IgD-negative memory B cell (primary cell): ENCODE measurements around the gene IFNGR2. TPM values are rescaled to one million over a fixed set of nuclear protein-coding genes. Genes with fewer than 3 reads are reported as not detected.

Experiments
- H3K27ac Mint-ChIP-seq, 3 donors: one replicate each; pipeline ENCODE4 v1.8.0; 2020 to 2022; ENCODE audit warnings: mild to moderate bottlenecking in 3 of 3, mixed read lengths in 3 of 3, moderate library complexity in 1 of 3
- H3K27me3 Mint-ChIP-seq: one replicate; pipeline ENCODE4 v1.8.0; 2021; ENCODE audit warnings: mixed read lengths
- H3K36me3 Mint-ChIP-seq: one replicate; pipeline ENCODE4 v1.8.0; 2020; ENCODE audit warnings: mild to moderate bottlenecking, mixed read lengths
- H3K4me1 Mint-ChIP-seq, 3 donors: one replicate each; pipeline ENCODE4 v1.8.0; 2020 to 2022; ENCODE audit warnings: mixed read lengths in 3 of 3, mild to moderate bottlenecking in 1 of 3
- H3K4me3 Mint-ChIP-seq, 4 donors: one replicate each; pipeline ENCODE4 v1.8.0; 2020 to 2022; ENCODE audit warnings: mild to moderate bottlenecking in 4 of 4, mixed read lengths in 4 of 4, moderate library complexity in 3 of 4
- H3K9me3 Mint-ChIP-seq, 3 donors: one replicate each; pipeline ENCODE4 v1.8.0; 2020 to 2021; ENCODE audit warnings: mixed read lengths in 3 of 3, mild to moderate bottlenecking in 1 of 3
- polyA plus RNA-seq: library from polyadenylated mRNA; unstranded; fragments of 300-500 nt; fragmentation: Illumina TruSeq; gene quantifications from one replicate; pipeline ENCODE4 v1.2.3, GENCODE V29; 2021

Gene IFNGR2
- polyA plus RNA-seq, 1 donor from 2014 or later = 131 TPM

GRCh38 chr21:33384841-33385331 is 18.3 kb upstream of the IFNGR2 start:
- Mint-ChIP-seq H3K9me3 (peaks cover 0 to 2% (median 0%) of the 10 kb centered on the region in 3 donors), H3K36me3 (no peaks in the 10 kb centered on the region), H3K27me3 (no peaks in the 10 kb centered on the region), H3K27ac (peak overlapping the region; percentile 92 to 98 (median 95)), H3K4me1 (peaks cover 32 to 55% (median 45%) of the 10 kb centered on the region in 3 donors), H3K4me3 (peak overlapping the region in 2 of 4 donors; percentile 6 to 80)

DNA sequence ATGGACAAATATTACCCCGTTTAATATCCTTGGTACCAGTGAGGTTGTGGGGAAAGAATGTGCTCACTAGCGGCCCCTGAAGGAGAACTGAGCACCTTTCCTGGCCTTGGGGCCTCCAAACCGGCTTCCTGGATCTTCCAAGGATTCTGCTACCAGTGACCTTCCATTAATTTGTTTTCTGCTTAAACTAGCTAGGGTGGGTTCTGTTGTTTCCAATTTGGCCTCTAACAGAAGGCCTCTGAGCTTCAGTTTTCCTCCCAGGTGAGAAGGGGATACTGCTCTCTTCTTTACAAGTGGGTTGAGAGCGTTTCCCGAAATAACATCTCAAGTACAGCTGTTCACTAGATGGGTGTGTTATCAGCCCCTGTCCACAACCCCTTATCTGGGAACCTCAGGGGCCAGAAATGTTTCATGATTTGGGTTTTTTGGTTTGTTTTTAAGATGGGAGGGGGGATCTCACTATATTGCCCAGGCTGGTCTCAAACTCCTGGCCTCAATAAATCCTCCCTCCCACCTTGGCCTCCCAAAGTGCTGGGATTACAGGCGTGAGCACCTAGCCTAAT is 16.9 kb upstream of the IFNGR2 start:
- H3K9me3 Mint-ChIP-seq = peaks cover 0 to 2% (median 0%) of the 10 kb centered on the region in 3 donors
- H3K36me3 Mint-ChIP-seq = no peaks in the 10 kb centered on the region
- peak overlapping the region; percentile 15 to 63 (median 27) for H3K27ac Mint-ChIP-seq
- peaks cover 20 to 43% (median 32%) of the 10 kb centered on the region in 3 donors for H3K4me1 Mint-ChIP-seq
- H3K4me3 Mint-ChIP-seq = peak overlapping the region in 1 of 4 donors; percentile 31
- H3K27me3 Mint-ChIP-seq = no peaks in the 10 kb centered on the region

GRCh38 chr21:33387294-33387693 is 15.9 kb upstream of the IFNGR2 start:
- H3K27me3 Mint-ChIP-seq = no peaks in the 10 kb centered on the region
- peaks cover 18 to 36% (median 35%) of the 10 kb centered on the region in 3 donors for H3K4me1 Mint-ChIP-seq
- H3K27ac Mint-ChIP-seq = no peak overlapping the region
- H3K4me3 Mint-ChIP-seq = no peak overlapping the region
- H3K9me3 Mint-ChIP-seq = peaks cover 0 to 2% (median 0%) of the 10 kb centered on the region in 3 donors
- H3K36me3 Mint-ChIP-seq = no peaks in the 10 kb centered on the region

DNA sequence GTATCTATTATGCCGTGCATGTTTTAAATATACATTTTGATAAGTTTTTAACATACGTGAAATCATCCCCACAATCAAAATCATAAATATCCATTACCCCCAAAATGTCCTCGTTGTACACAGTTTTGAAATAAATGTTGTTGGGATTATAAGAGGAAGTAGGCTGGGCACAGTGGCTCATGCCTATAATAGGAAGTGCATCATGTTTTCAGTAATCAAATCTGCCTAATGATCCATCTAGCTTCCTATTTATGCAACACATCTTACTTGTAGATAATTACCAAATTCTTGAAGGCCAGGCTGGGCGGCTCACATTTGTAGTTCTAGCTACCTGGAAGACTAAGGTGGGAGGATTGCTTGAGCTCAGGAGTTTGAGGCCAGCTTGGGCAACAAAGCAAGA is 15.0 kb upstream of the IFNGR2 start:
- Mint-ChIP-seq H3K4me1 (peaks cover 17 to 31% (median 27%) of the 10 kb centered on the region in 3 donors), H3K27me3 (no peaks in the 10 kb centered on the region), H3K4me3 (peak overlapping the region in 2 of 4 donors; percentile 53 to 67), H3K36me3 (no peaks in the 10 kb centered on the region), H3K27ac (peak overlapping the region; percentile 77 to 95 (median 93)), H3K9me3 (peaks cover 0 to 2% (median 0%) of the 10 kb centered on the region in 3 donors)

GRCh38 chr21:33390479-33390878 is 12.7 kb upstream of the IFNGR2 start:
- Mint-ChIP-seq H3K36me3 (no peaks in the 10 kb centered on the region), H3K9me3 (peaks cover 0 to 2% (median 0%) of the 10 kb centered on the region in 3 donors), H3K27ac (no peak overlapping the region), H3K4me1 (peaks cover 15 to 23% (median 17%) of the 10 kb centered on the region in 3 donors), H3K27me3 (no peaks in the 10 kb centered on the region), H3K4me3 (no peak overlapping the region)

DNA sequence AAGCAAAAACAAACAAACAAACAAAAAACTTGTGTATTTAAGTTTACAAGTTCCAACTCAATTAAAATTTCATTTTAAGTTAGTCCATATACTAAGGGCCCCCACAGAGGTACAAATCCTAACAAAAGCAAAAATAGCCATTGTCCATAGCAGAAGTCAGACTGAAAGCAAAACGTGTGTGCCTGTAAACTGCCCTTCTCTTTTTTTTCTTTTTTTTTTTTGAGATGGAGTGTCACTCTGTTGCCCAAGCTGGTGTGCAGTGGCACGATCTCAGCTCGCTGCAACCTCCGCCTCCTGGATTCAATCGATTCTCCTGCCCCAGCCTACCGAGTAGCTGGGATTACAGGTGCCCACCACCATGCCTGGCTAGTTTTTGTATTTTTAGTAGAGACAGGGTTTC is 11.6 kb upstream of the IFNGR2 start:
- Mint-ChIP-seq H3K9me3 (peaks cover 0 to 2% (median 0%) of the 10 kb centered on the region in 3 donors), H3K4me1 (peaks cover 15 to 22% (median 21%) of the 10 kb centered on the region in 3 donors), H3K27me3 (no peaks in the 10 kb centered on the region), H3K36me3 (no peaks in the 10 kb centered on the region), H3K4me3 (no peak overlapping the region), H3K27ac (no peak overlapping the region)

DNA sequence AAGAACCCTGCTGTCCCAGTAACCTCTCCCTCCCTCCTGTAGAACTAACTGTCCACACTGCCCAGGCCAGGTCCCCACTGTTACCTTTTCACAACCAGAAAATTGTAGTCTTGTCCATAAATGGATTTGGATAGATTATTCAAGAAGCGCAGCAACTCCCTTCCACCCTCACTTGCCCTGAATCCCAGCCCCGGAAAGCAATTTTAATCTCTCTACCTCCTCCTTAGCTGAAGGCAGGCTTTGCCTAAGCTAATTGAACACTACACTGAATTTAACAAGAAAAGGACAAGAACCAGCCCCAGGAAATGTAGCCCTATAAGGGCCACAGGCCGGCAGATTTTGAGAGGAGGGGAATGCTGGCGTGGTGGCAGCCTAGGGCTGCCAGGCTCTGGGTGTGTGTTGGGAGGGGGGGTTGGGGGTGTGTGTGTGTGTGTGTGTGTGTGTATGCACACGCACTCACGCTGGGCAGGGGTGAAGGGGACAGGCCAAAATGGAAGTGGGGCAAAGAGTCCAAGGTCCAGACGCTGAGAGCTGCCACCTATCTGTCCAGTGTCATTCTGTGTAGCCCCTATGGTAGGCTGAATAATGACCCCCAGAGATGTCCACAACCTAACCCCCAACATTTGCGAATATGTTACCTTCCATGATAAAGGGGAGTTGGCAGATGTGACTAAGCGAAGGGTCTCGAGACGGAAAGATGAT is 10.8 kb upstream of the IFNGR2 start:
- Mint-ChIP-seq H3K36me3 (no peaks in the 10 kb centered on the region), H3K4me3 (peak overlapping the region in 1 of 4 donors; percentile 61), H3K27me3 (no peaks in the 10 kb centered on the region), H3K9me3 (peaks cover 0 to 2% (median 0%) of the 10 kb centered on the region in 3 donors), H3K27ac (no peak overlapping the region), H3K4me1 (peaks cover 15 to 22% (median 21%) of the 10 kb centered on the region in 3 donors)

GRCh38 chr21:33393348-33393747 is 9.9 kb upstream of the IFNGR2 start:
- Mint-ChIP-seq H3K27ac (peak overlapping the region in 1 of 3 donors; percentile 82), H3K27me3 (no peaks in the 10 kb centered on the region)

DNA sequence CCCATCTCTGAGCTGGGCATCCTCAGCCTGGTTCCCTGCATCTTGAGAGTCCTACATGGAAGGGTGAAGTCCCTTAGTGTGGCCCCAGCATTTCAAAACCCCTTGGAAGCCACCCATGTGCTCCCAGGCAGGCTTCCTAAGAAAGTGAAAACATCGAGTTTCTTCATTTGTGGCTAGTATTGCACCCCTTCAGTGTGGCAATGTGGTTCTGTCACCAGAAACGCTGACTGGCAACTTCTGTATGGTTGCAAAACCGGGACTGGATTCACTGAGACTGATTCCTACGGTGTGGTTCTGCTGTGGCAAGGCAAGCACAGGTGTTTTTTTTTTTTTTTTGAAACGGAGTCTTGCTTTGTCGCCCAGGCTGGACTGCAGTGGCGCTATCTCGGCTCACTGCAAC is 9.0 kb upstream of the IFNGR2 start:
- Mint-ChIP-seq H3K9me3 (no peaks in the 10 kb centered on the region), H3K4me3 (peak overlapping the region in 2 of 4 donors; percentile 9 to 32), H3K27ac (peak overlapping the region in 1 of 3 donors; percentile 82), H3K27me3 (no peaks in the 10 kb centered on the region), H3K36me3 (no peaks in the 10 kb centered on the region), H3K4me1 (peaks cover 9 to 18% (median 14%) of the 10 kb centered on the region in 3 donors)

More at GRCh38 chr21:33393348-33393747, 9.9 kb upstream of the IFNGR2 start:
- Mint-ChIP-seq H3K4me1 (peaks cover 11 to 22% (median 16%) of the 10 kb centered on the region in 3 donors), H3K4me3 (peak overlapping the region in 2 of 4 donors; percentile 9 to 52), H3K9me3 (peaks cover 0 to under 1% (median 0%) of the 10 kb centered on the region in 3 donors), H3K36me3 (no peaks in the 10 kb centered on the region)

DNA sequence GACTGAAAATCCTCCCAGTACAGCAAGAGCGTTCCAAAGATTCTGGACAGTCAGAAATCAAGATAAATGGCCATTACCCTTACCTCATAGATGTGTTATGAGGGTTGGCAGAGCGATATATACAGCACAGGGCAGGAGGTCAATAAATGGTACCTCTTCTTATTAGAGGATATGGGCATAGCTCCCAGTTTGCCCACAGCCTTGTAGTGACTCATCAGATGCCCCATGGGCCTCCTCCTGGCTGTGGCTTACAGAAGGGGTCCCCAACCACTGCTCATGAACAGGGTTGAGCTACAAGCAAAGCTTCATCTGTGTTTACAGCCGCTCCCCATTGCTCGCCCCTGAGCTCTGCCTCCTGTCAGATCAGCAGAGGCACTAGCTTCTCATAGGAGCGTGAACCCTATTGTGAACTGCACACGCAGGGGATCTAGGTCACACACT is 7.3 kb upstream of the IFNGR2 start:
- Mint-ChIP-seq H3K27ac (no peak overlapping the region), H3K36me3 (no peaks in the 10 kb centered on the region), H3K27me3 (no peaks in the 10 kb centered on the region), H3K4me1 (peaks cover 15 to 24% (median 21%) of the 10 kb centered on the region in 3 donors), H3K4me3 (no peak overlapping the region), H3K9me3 (no peaks in the 10 kb centered on the region)

DNA sequence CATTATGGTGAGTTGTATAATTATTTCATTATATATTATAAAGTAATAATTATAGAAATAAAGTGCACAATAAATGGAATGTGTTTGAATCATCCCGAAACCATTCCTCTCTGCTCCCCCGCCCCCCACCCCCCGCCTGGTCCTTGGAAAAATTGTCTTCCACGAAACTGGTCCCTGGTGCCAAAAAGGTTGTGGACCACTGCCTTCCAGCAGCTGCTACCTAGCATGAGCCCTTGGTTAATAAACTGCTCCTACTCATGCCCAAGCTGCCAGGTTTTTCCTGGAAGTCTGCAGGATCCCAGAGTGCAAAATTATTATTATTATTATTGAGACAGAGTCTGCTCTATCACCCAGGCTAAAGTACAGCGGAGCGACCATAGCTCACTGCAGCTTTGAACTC is 6.8 kb upstream of the IFNGR2 start:
- H3K4me3 Mint-ChIP-seq = no peak overlapping the region
- H3K36me3 Mint-ChIP-seq = no peaks in the 10 kb centered on the region
- H3K9me3 Mint-ChIP-seq = no peaks in the 10 kb centered on the region
- H3K27me3 Mint-ChIP-seq = no peaks in the 10 kb centered on the region
- peaks cover 17 to 25% (median 21%) of the 10 kb centered on the region in 3 donors for H3K4me1 Mint-ChIP-seq
- no peak overlapping the region for H3K27ac Mint-ChIP-seq

DNA sequence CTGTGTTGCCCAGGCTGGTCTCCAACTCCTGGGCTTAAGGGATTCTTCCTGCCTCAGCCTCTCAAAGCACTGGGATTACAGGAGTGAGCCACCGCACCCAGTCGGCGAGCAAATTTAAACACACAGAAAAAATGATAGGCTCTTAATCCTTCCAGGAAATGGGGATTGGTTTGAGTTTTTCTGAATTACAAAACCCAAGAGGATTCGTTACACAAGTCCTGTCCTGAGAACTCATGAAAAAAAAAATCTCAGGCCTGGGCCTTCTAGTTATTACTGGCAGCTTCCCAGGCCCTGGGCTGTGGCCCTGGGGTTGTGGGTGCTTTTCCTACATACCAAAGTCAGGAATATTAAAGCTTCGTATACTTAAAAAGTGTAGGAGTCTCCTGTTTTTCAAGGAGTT is 6.3 kb upstream of the IFNGR2 start:
- Mint-ChIP-seq H3K36me3 (no peaks in the 10 kb centered on the region), H3K4me1 (peaks cover 17 to 25% (median 21%) of the 10 kb centered on the region in 3 donors), H3K9me3 (no peaks in the 10 kb centered on the region), H3K27ac (no peak overlapping the region), H3K27me3 (no peaks in the 10 kb centered on the region), H3K4me3 (no peak overlapping the region)

DNA sequence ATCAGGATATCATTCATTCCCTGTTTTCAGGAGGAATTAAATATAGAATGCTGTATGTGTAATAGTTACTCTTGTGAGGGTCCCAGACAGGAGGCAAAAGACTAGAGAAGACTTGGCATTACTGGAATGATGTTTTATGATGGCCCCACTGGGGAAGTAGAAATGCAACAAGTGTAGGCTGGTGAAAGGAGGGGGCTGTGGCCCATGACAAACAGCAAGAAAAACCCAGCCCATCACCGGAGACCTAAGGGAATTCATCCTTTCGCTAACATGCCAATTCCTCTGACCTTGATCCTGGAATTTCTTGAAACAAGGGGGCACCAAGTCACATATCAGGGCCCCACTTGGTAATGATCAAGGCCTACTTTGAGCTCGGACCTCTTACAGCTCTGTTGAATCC is 5.5 kb upstream of the IFNGR2 start:
- H3K27me3 Mint-ChIP-seq = no peaks in the 10 kb centered on the region
- H3K9me3 Mint-ChIP-seq = no peaks in the 10 kb centered on the region
- peaks cover 15 to 26% (median 15%) of the 10 kb centered on the region in 3 donors for H3K4me1 Mint-ChIP-seq
- peak overlapping the region in 2 of 3 donors; percentile 22 to 46 for H3K27ac Mint-ChIP-seq
- H3K36me3 Mint-ChIP-seq = no peaks in the 10 kb centered on the region
- peak overlapping the region in 1 of 4 donors; percentile 41 for H3K4me3 Mint-ChIP-seq

DNA sequence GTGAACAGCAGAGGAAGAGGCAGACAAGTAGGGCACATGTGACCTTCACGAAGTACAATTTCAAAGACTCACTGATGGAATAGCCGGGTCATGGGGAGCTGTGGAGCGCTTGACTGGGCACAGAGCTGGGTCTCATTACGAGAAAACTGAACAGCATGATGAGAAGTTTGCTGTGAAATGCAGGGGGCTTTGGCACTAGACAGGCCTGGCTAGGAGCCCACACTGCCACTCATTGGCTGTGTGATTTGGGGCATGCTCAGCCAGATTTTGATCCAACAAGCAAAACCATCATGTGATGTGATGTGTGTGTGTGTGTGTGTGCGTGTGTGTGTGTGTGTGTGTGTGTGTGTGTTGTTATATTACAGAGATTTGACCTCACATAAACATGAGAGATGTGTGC is 4.9 kb upstream of the IFNGR2 start:
- H3K4me1 Mint-ChIP-seq = peaks cover 15 to 26% (median 15%) of the 10 kb centered on the region in 3 donors
- no peaks in the 10 kb centered on the region for H3K27me3 Mint-ChIP-seq
- no peak overlapping the region for H3K4me3 Mint-ChIP-seq
- peak overlapping the region in 2 of 3 donors; percentile 39 to 95 for H3K27ac Mint-ChIP-seq
- no peaks in the 10 kb centered on the region for H3K9me3 Mint-ChIP-seq
- no peaks in the 10 kb centered on the region for H3K36me3 Mint-ChIP-seq

GRCh38 chr21:33401630-33401992 is 1.6 kb upstream of the IFNGR2 start:
- Mint-ChIP-seq H3K9me3 (no peaks in the 10 kb centered on the region), H3K4me3 (peak overlapping the region in 1 of 4 donors; percentile 80), H3K27ac (peak overlapping the region in 1 of 3 donors; percentile 59), H3K27me3 (no peaks in the 10 kb centered on the region), H3K36me3 (no peaks in the 10 kb centered on the region), H3K4me1 (peaks cover 15 to 30% (median 29%) of the 10 kb centered on the region in 3 donors)
